HG02973 (cell line): ENCODE data around the gene IFNA7.
"Not testable (repeated sequence)": the region's sequence is repeated elsewhere in the genome, so short reads cannot be mapped to it uniquely, and the experiment has no call there.

ENCODE experiments used
- ATAC-seq: cut with Tn5 transposase; IDR thresholded peaks from one replicate; pipeline ENCODE4 v1.9.1; 2021; ENCODE audit warnings: moderate library complexity; ENCODE audit not compliant: unreplicated experiment

The IFNA7 gene

GRCh38 chr9:21202105-21202504, at the start of gene IFNA7:
TSS of gene IFNA7 (minus strand) at chr9:21202205. CDS start at chr9:21202165, 40 bp downstream.
- not testable (repeated sequence) for ATAC-seq

- no peak for ATAC-seq
These were observed 49.6 kb upstream of the IFNA7 start for GRCh38 chr9:21251638-21252037.

GRCh38 chr9:21251190-21251589, 49.2 kb upstream of the IFNA7 start:
- ATAC-seq, result no peak

GRCh38 chr9:21244836-21245235, 42.8 kb upstream of the IFNA7 start:
- ATAC-seq, result no peak

- ATAC-seq, result no peak
These were observed 37.9 kb upstream of the IFNA7 start, which contains the start of gene IFNA14 for GRCh38 chr9:21239911-21240310. TSS of gene IFNA14 (minus strand) at chr9:21240005. CDS start at chr9:21239935, 70 bp downstream.

GRCh38 chr9:21236360-21236714, 34.3 kb upstream of the IFNA7 start:
- ATAC-seq, result not testable (repeated sequence)

GRCh38 chr9:21235468-21236359, 33.7 kb upstream of the IFNA7 start:
- ATAC-seq, result peak; percentile 82

- ATAC-seq, result no peak
These were observed 32.2 kb upstream of the IFNA7 start for GRCh38 chr9:21234153-21234687.

GRCh38 chr9:21233258-21233657, 31.3 kb upstream of the IFNA7 start:
- no peak for ATAC-seq

- no peak for ATAC-seq
These were observed 26.1 kb upstream of the IFNA7 start, which contains the start of gene IFNA17 for GRCh38 chr9:21228122-21228521. TSS of gene IFNA17 (minus strand) at chr9:21228222. CDS start at chr9:21228173, 49 bp downstream.

- not testable (repeated sequence) for ATAC-seq
These were observed 15.2 kb upstream of the IFNA7 start, which contains the start of gene IFNA16 for GRCh38 chr9:21217211-21217610. TSS of gene IFNA16 (minus strand) at chr9:21217311. CDS start at chr9:21217305, 6 bp downstream.

GRCh38 chr9:21213411-21214326, 11.7 kb upstream of the IFNA7 start:
- peak; percentile 67 for ATAC-seq

- ATAC-seq, result not testable (repeated sequence)
These were observed 10.2 kb upstream of the IFNA7 start for GRCh38 chr9:21212160-21212559.

GRCh38 chr9:21210782-21211181, 8.8 kb upstream of the IFNA7 start:
- not testable (repeated sequence) for ATAC-seq

GRCh38 chr9:21210311-21210710, 8.3 kb upstream of the IFNA7 start:
- no peak for ATAC-seq

- ATAC-seq, result not testable (repeated sequence)
These were observed 5.0 kb upstream of the IFNA7 start, which contains the start of gene IFNA10 for GRCh38 chr9:21207043-21207442. TSS of gene IFNA10 (minus strand) at chr9:21207143. CDS start at chr9:21207097, 46 bp downstream.

GRCh38 chr9:21205204-21205603, 3.2 kb upstream of the IFNA7 start:
- ATAC-seq, result no peak

GRCh38 chr9:21194867-21195776, 6.9 kb downstream of the IFNA7 start:
- ATAC-seq, result peak; percentile 92

- not testable (repeated sequence) for ATAC-seq
These were observed 14.5 kb downstream of the IFNA7 start, which contains the start of gene IFNA4 for GRCh38 chr9:21187487-21187886. TSS of gene IFNA4 (minus strand) at chr9:21187587. CDS start at chr9:21187531, 56 bp downstream.
